HEK293 (cell line): ENCODE measurements around the gene FGF23.

Experiments
- SP2 ChIP-seq: fragments of 450-650 bp; formaldehyde crosslinking; IDR thresholded peaks from 2 replicates; pipeline ENCODE4 v1.5.1; 2016; ENCODE audit warnings: missing biosample characterization, missing genetic modification characterization
- ZSCAN30 ChIP-seq: fragments of 450-650 bp; IDR thresholded peaks from 2 replicates; pipeline ENCODE4 v1.5.1; 2018; ENCODE audit warnings: missing biosample characterization, mild to moderate bottlenecking, missing genetic modification characterization, moderate library complexity
- TF ChIP-seq, protein P1 (sequence below): fragments of 450-650 bp; formaldehyde crosslinking; IDR thresholded peaks from 2 replicates; pipeline ENCODE4; 2016; ENCODE audit warnings: missing biosample characterization, missing genetic modification characterization
- TF ChIP-seq, protein P2 (sequence below): fragments of 450-650 bp; formaldehyde crosslinking; IDR thresholded peaks from 2 replicates; pipeline ENCODE4 v1.5.1; 2016; ENCODE audit warnings: missing biosample characterization, missing genetic modification characterization

DNA sequence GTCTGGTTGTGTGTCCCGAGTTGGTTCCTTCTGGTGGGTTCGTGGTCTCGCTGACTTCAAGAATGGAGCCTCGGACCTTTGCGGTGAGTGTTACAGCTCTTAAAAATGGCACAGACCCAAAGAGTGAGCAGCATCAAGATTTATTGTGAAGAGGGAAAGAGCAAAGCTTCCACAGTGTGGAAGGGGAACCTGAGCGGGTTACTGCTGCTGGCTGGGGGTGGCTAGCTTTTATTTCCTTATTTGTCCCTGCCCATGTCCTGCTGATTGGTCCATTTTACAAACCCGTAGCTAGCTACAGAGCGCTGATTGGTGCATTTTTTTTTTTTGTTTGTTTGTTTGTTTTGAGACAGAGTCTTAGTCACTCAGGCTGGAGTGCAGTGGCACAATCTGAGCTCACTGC is 36.8 kb upstream of the FGF23 start:
- TF ChIP-seq, protein P1, sequence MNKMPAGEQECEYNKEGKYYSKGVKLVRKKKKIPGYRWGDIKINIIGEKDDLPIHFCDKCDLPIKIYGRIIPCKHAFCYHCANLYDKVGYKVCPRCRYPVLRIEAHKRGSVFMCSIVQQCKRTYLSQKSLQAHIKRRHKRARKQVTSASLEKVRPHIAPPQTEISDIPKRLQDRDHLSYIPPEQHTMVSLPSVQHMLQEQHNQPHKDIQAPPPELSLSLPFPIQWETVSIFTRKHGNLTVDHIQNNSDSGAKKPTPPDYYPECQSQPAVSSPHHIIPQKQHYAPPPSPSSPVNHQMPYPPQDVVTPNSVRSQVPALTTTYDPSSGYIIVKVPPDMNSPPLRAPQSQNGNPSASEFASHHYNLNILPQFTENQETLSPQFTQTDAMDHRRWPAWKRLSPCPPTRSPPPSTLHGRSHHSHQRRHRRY (tag by site-specific recombination) = no peak
- TF ChIP-seq, protein P2, sequence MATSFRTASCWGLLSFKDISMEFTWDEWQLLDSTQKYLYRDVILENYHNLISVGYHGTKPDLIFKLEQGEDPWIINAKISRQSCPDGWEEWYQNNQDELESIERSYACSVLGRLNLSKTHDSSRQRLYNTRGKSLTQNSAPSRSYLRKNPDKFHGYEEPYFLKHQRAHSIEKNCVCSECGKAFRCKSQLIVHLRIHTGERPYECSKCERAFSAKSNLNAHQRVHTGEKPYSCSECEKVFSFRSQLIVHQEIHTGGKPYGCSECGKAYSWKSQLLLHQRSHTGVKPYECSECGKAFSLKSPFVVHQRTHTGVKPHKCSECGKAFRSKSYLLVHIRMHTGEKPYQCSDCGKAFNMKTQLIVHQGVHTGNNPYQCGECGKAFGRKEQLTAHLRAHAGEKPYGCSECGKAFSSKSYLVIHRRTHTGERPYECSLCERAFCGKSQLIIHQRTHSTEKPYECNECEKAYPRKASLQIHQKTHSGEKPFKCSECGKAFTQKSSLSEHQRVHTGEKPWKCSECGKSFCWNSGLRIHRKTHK (tag by site-specific recombination) = no peak
- TF ChIP-seq SP2 (tag by site-specific recombination) = no peak
- no peak for TF ChIP-seq ZSCAN30 (tag by site-specific recombination)
